CD4-positive, alpha-beta memory T cell (primary cell): ENCODE results near the gene CD200R1L. TPM values are rescaled to one million over a fixed set of nuclear protein-coding genes. Genes with fewer than 3 reads are reported as not detected.

Experiments
- CTCF ChIA-PET: fragments of 350-600 bp; sonication (Branson Sonifier 250); formaldehyde crosslinking; loops from one replicate; lab custom pipeline; 2021; ENCODE audit warnings: inconsistent platforms; ENCODE audit not compliant: partially characterized antibody; lab: Charles Lee
- POLR2A ChIA-PET: fragments of 350-600 bp; sonication (Branson Sonifier 250); formaldehyde crosslinking; loops from one replicate; lab custom pipeline; 2021; ENCODE audit not compliant: partially characterized antibody; lab: Charles Lee
- DNase-seq, 5 donors: peaks; one replicate each; pipeline versions ENCODE4 v3.0.0 to v3.0.0-alpha.2; 2020 to 2022; ENCODE audit warnings: mixed read lengths in 1 of 5
- H3K27ac ChIP-seq: one replicate; pipeline ENCODE4 v1.7.0; 2013; ENCODE audit warnings: low read depth, low read length
- H3K27me3 ChIP-seq: 2 replicates; pipeline ENCODE4 v1.7.0; 2013; ENCODE audit warnings: mild to moderate bottlenecking, low read length, moderate library complexity; ENCODE audit not compliant: insufficient read depth
- H3K36me3 ChIP-seq: 2 replicates; pipeline ENCODE4 v1.7.0; 2013; ENCODE audit warnings: mild to moderate bottlenecking, low read length, moderate library complexity; ENCODE audit not compliant: insufficient read depth
- H3K4me1 ChIP-seq: 2 replicates; pipeline ENCODE4 v1.7.0; 2013; ENCODE audit warnings: mild to moderate bottlenecking, low read length, moderate library complexity; ENCODE audit not compliant: insufficient read depth
- H3K4me3 ChIP-seq, 2 donors: one replicate each; pipeline ENCODE4 v1.7.0; 2013; ENCODE audit warnings: low read length in 2 of 2, mild to moderate bottlenecking in 1 of 2
- H3K9me3 ChIP-seq, 2 donors: one replicate each; pipeline ENCODE4 v1.7.0; 2013; ENCODE audit warnings: low read length in 2 of 2, control low read depth in 1 of 2; ENCODE audit not compliant: control insufficient read depth in 1 of 2
- H3K27ac Mint-ChIP-seq, 7 donors: one replicate each; pipeline ENCODE4 v1.8.0; 2020 to 2021; ENCODE audit warnings: mixed read lengths in 7 of 7, mild to moderate bottlenecking in 6 of 7, inconsistent platforms in 3 of 7, moderate library complexity in 3 of 7
- H3K27me3 Mint-ChIP-seq, 2 donors: one replicate each; pipeline ENCODE4 v1.8.0; 2020 to 2021; ENCODE audit warnings: mixed read lengths in 2 of 2
- H3K36me3 Mint-ChIP-seq, 2 donors: one replicate each; pipeline ENCODE4 v1.8.0; 2020 to 2021; ENCODE audit warnings: mixed read lengths in 2 of 2, inconsistent platforms in 1 of 2, mild to moderate bottlenecking in 1 of 2
- H3K4me1 Mint-ChIP-seq, 4 donors: one replicate each; pipeline ENCODE4 v1.8.0; 2020 to 2021; ENCODE audit warnings: mixed read lengths in 4 of 4, mild to moderate bottlenecking in 1 of 4
- H3K4me3 Mint-ChIP-seq, 8 donors: one replicate each; pipeline ENCODE4 v1.8.0; 2020 to 2021; ENCODE audit warnings: mixed read lengths in 8 of 8, mild to moderate bottlenecking in 7 of 8, moderate library complexity in 6 of 8, inconsistent platforms in 3 of 8
- H3K9me3 Mint-ChIP-seq, 8 donors: one replicate each; pipeline ENCODE4 v1.8.0; 2020 to 2021; ENCODE audit warnings: mixed read lengths in 8 of 8, mild to moderate bottlenecking in 5 of 8, inconsistent platforms in 3 of 8, moderate library complexity in 1 of 8
- intact Hi-C: fragments of 100-400 bp; cut with micrococcal nuclease; formaldehyde crosslinking; loops from one replicate; pipeline ENCODE4 v1.15.1; 2023
- polyA plus RNA-seq, 2 donors: library from polyadenylated mRNA; unstranded; fragments of 300-500 nt; fragmentation: Illumina TruSeq; gene quantifications; one replicate each; pipeline ENCODE4 v1.2.3, GENCODE V29; 2021
- total RNA-seq, 2 experiments: library from RNA; stranded (reverse); gene quantifications; one replicate each; pipeline ENCODE4 v1.2.3, GENCODE V29; 2021

CD200R1L gene
- total and polyA plus RNA-seq, 4 experiments from 2014 or later: not detected

DNA sequence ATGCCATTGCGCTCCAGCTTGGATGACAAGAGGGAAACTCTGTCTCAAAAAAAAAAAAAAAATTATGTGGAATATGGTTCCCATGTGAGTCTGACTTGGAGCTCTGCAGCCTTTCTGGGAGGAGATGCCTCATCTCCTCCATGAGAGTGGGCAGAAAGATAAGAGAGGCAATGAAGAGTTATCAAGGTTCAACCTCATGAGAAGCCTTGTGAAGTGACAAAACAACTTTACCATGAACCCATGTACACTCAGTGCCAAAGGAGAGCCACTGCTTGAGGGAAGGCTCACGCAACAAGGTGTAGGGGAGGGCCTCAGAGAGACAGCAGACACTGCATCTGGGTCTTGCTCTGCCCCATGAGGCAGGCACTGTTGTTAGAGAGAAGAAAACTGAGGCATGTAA is 75.7 kb downstream of the CD200R1L start:
- Histone ChIP-seq H3K4me1 (peaks cover 61% of the 10 kb centered on the region), H3K9me3 (no peaks in the 10 kb centered on the region), H3K4me3 (no peak overlapping the region), H3K27me3 (no peaks in the 10 kb centered on the region), H3K27ac (no peak overlapping the region), H3K36me3 (no peaks in the 10 kb centered on the region)
- no peak for DNase-seq
- no peaks in the 10 kb centered on the region for H3K27me3 Mint-ChIP-seq
- H3K27ac Mint-ChIP-seq: peak overlapping the region in 5 of 7 donors; percentile 32 to 82 (median 58)
- ChIA-PET POLR2A (interaction anchor here (0.7 kb wide), 1 partner anchor 89 kb away, joined by 3 read pairs; no protein-coding TSS in a partner anchor), CTCF (no interaction called here)
- intact Hi-C loops: no loop called here
- H3K9me3 Mint-ChIP-seq: peaks cover 0 to 2% (median 0%) of the 10 kb centered on the region in 8 donors
- peaks cover 42 to 65% (median 56%) of the 10 kb centered on the region in 4 donors for H3K4me1 Mint-ChIP-seq
- H3K36me3 Mint-ChIP-seq: no peaks in the 10 kb centered on the region
- no peak overlapping the region for H3K4me3 Mint-ChIP-seq

DNA sequence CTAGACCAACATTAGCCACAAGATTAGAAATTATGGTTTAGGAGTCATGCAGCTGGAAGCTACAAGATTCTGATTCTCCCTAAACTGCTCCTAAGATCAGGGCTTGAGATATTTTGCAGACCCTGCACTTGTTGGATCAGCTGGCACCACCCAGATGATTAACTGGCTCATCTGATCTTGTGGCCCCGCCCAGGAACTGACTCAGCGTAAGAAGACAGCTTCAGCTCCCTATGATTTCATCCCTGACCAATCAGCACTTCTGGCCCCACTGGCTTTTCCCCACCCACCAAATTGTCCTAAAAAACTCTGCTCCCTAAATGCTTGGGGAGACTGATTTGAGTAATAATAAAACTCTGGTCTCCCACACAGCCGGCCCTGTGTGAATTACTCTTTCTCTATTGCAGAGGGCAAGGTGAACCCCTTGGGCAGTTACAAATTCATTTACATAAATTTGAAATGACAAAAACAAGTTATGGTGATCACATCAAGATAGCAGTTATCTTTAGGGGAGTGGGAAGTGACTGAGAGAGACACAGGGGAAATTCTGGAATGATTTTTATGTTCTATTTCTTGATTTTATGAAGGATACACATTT is 76.5 kb downstream of the CD200R1L start:
- H3K27ac ChIP-seq: no peak overlapping the region
- CTCF ChIA-PET: interaction anchor here (0.6 to 1.1 kb wide), 3 partner anchors 23 to 127 kb away, joined by 4 read pairs; no protein-coding TSS in a partner anchor
- peaks cover 53% of the 10 kb centered on the region for H3K4me1 ChIP-seq
- H3K4me1 Mint-ChIP-seq: peaks cover 37 to 57% (median 48%) of the 10 kb centered on the region in 4 donors
- peaks cover 0 to 2% (median 0%) of the 10 kb centered on the region in 8 donors for H3K9me3 Mint-ChIP-seq
- POLR2A ChIA-PET: interaction anchor here (1.2 kb wide), 1 partner anchor 77 kb away, joined by 3 read pairs; the partner anchor contains the start of gene CD200R1L
- H3K4me3 ChIP-seq: no peak overlapping the region
- H3K27me3 Mint-ChIP-seq: no peaks in the 10 kb centered on the region
- intact Hi-C loops: no loop called here
- DNase-seq: no peak
- H3K36me3 Mint-ChIP-seq: no peaks in the 10 kb centered on the region
- no peaks in the 10 kb centered on the region for H3K27me3 ChIP-seq
- no peaks in the 10 kb centered on the region for H3K9me3 ChIP-seq
- no peak overlapping the region for H3K4me3 Mint-ChIP-seq
- H3K36me3 ChIP-seq: no peaks in the 10 kb centered on the region
- H3K27ac Mint-ChIP-seq: peak overlapping the region in 2 of 7 donors; percentile 8 to 61

DNA sequence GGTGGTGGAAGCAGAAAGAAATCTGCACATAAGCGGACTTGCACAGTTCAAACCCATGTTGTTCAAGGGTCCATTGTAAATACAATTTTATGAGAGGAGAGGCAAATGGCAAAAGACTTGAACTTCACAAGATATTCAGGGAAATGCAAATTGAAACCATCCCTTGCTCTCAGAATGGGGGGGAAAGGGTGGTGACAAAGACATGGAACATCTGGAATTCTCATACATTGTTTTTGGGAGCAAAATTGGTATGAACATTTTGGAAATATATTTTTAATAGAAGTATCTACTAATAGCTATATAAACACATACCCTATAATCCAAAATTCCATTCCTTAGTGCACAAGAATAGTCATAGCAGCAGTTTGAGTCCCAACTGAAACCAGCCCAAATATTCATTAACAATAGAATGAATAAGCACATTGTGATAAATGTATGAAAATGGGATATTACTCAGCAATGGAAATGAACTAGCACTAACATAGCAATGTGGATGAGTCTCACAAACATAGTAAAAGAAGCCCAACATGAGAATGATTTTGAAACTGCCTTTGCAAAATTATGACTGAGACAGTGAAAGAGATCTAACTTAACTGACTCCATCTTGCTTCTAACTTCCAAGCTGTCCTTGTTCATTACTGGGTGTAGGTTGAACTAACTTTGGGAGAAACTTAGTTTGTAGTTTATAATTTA is 77.2 kb downstream of the CD200R1L start:
- no peaks in the 10 kb centered on the region for H3K9me3 ChIP-seq
- no peak for DNase-seq
- Mint-ChIP-seq H3K36me3 (no peaks in the 10 kb centered on the region), H3K27ac (peak overlapping the region in 1 of 7 donors; percentile 61), H3K4me3 (peak overlapping the region in 1 of 8 donors; percentile 5), H3K4me1 (peaks cover 30 to 50% (median 42%) of the 10 kb centered on the region in 4 donors), H3K9me3 (peaks cover 0 to 2% (median 0%) of the 10 kb centered on the region in 8 donors), H3K27me3 (no peaks in the 10 kb centered on the region)
- no peak overlapping the region for H3K4me3 ChIP-seq
- H3K36me3 ChIP-seq: no peaks in the 10 kb centered on the region
- ChIA-PET CTCF (interaction anchor here (0.6 to 1.1 kb wide), 3 partner anchors 22 to 127 kb away, joined by 4 read pairs; no protein-coding TSS in a partner anchor), POLR2A (interaction anchor here (1.2 kb wide), 1 partner anchor 77 kb away, joined by 3 read pairs; the partner anchor contains the start of gene CD200R1L)
- no peaks in the 10 kb centered on the region for H3K27me3 ChIP-seq
- H3K4me1 ChIP-seq: peaks cover 46% of the 10 kb centered on the region
- no peak overlapping the region for H3K27ac ChIP-seq
- intact Hi-C loops: no loop called here

DNA sequence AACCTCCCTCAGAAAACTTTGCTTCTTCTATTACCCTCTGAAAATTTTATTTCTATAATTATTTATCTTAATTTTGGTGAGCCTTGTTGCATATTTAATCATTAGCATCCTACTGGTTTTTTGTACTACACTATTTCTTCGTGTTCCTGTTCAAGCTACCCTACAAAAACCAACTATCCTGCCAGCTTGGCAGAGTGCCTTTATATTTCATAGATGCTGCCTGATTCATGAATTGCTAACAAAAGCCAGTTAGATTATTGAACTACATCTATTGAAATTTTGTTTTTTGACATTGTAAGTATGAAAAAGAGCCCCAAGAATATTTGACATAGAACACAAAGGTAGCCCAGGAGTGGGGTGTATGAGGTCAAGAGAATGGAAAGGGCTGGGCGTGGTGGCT is 78.9 kb downstream of the CD200R1L start:
- Histone ChIP-seq H3K4me1 (peaks cover 30% of the 10 kb centered on the region), H3K27ac (no peak overlapping the region), H3K36me3 (no peaks in the 10 kb centered on the region), H3K27me3 (no peaks in the 10 kb centered on the region), H3K4me3 (no peak overlapping the region), H3K9me3 (no peaks in the 10 kb centered on the region)
- Mint-ChIP-seq H3K27me3 (no peaks in the 10 kb centered on the region), H3K36me3 (no peaks in the 10 kb centered on the region), H3K27ac (no peak overlapping the region), H3K9me3 (peaks cover 0 to 2% (median 0%) of the 10 kb centered on the region in 8 donors), H3K4me1 (peaks cover 20 to 37% (median 28%) of the 10 kb centered on the region in 4 donors), H3K4me3 (peak overlapping the region in 1 of 8 donors; percentile 26)
- no peak for DNase-seq
- POLR2A ChIA-PET: no interaction called here
- CTCF ChIA-PET: no interaction called here
- intact Hi-C loops: no loop called here

DNA sequence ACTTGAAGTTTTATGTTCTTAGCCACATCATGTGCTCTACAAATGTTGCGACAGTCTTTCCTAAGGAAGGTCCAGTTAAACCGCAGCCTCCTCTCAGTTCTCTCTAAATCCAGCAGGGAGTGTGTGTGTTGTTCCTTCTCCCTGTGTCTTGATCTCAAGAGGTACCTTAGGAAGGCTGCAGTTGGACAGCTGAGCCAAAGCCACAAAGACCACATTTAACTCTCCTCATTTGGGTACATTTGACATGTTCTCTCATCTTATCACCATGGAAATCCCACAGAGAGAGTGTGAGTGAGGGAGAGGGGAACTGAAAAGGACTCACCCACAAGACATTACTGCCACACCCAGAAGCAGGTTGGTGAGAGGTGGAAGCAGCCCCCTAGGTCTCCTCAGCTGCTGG is 79.5 kb downstream of the CD200R1L start:
- no peak for DNase-seq
- peaks cover 15 to 31% (median 23%) of the 10 kb centered on the region in 4 donors for H3K4me1 Mint-ChIP-seq
- Histone ChIP-seq H3K27ac (no peak overlapping the region), H3K9me3 (no peaks in the 10 kb centered on the region), H3K4me1 (peaks cover 24% of the 10 kb centered on the region), H3K27me3 (no peaks in the 10 kb centered on the region), H3K4me3 (no peak overlapping the region), H3K36me3 (no peaks in the 10 kb centered on the region)
- H3K27ac Mint-ChIP-seq: no peak overlapping the region
- CTCF ChIA-PET: interaction anchor here (1.0 kb wide), 1 partner anchor 212 kb away, joined by 3 read pairs; no protein-coding TSS in a partner anchor
- peaks cover 0 to 2% (median 0%) of the 10 kb centered on the region in 8 donors for H3K9me3 Mint-ChIP-seq
- peak overlapping the region in 1 of 8 donors; percentile 15 for H3K4me3 Mint-ChIP-seq
- intact Hi-C loops: no loop called here
- POLR2A ChIA-PET: interaction anchor here (0.5 kb wide), 1 partner anchor 236 kb away, joined by 3 read pairs; no protein-coding TSS in a partner anchor
- no peaks in the 10 kb centered on the region for H3K36me3 Mint-ChIP-seq
- no peaks in the 10 kb centered on the region for H3K27me3 Mint-ChIP-seq

Other genes starting within 250 kb of the CD200R1L start
- not detected for gene CCDC80, start 205.7 kb downstream of the CD200R1L start, total RNA-seq
- under 1 TPM; 0.02 TPM for gene CCDC80, start 205.7 kb downstream of the CD200R1L start, polyA plus RNA-seq
- gene CD200R1, start 128.2 kb upstream of the CD200R1L start, total RNA-seq: 10 to 100 TPM; 29.2 to 30.1 TPM
- 10 to 100 TPM; 22.6 to 27.6 TPM for gene CD200R1, start 128.2 kb upstream of the CD200R1L start, polyA plus RNA-seq
- gene GTPBP8, start 144.1 kb upstream of the CD200R1L start, total RNA-seq: 10 to 100 TPM; 36.0 to 40.0 TPM
- gene GTPBP8, start 144.1 kb upstream of the CD200R1L start, polyA plus RNA-seq: 10 to 100 TPM; 17.2 to 27.3 TPM